Adrenal gland (tissue), 5 donors: ENCODE results near the gene LRRC4C.

Experiments used
- CTCF ChIP-seq, 6 experiments: fragments of 450-650 bp in 4 of 6; fragments of 200-600 bp in 2 of 6; sonication (generic) in 1 of 6; IDR thresholded peaks; 1 replicate in 5 of 6; 2 replicates in 1 of 6; pipeline versions ENCODE4 v1.5.1 to v1.8.0; 2016 to 2021; ENCODE audit warnings: antibody characterized with exemption in 6 of 6, mild to moderate bottlenecking in 2 of 6, moderate library complexity in 1 of 6
- POLR2A ChIP-seq, 2 donors: fragments of 450-650 bp; IDR thresholded peaks; one replicate each; pipeline ENCODE4 v1.6.1; 2017; ENCODE audit warnings: antibody characterized with exemption in 2 of 2, mild to moderate bottlenecking in 2 of 2, moderate library complexity in 1 of 2
- donor health status: DM: no; HTN: no; CAD: no.

- no peak for TF ChIP-seq POLR2A (IDR thresholded peaks at IDR 0.05)
- TF ChIP-seq CTCF (IDR thresholded peaks at IDR 0.05) = no peak
Measured at GRCh38 chr11:41400124-41400523, 59.3 kb downstream of the LRRC4C start.
